Measurements from ENCODE around the gene IVL. TPM values are rescaled to one million over a fixed set of nuclear protein-coding genes. Genes with fewer than 3 reads are reported as not detected.

The IVL gene
- total RNA-seq, 1 experiment from 2014 or later, result not detected

DNA sequence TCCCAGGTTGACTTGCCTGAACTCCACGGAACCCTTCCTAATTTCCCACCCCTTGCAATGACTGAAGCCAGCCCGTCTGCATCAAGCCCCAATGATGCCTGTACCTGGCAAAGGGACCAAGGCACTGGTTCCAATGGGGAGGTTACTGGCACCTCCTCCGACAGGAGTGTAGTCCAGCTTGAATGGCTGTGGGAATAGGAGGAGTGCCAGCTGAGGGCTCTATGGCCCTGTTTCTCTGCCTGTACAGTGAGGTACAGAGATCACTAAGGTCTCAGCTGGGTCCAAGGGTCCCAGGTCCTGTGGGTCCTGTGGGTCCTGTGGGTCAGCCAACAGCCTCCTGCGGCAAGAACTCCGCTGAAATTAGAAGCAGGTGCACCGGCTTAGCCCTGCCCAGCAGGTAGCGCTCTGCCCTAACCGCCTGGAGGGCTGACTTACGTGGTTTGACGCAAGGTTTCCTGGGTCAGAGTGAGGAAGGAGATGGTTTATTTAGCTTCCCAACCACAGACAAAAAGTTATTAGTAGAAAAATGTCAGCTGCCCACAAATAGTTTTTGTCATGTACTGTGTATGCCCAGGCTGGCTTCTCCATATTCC is 52.2 kb downstream of the IVL start:
- DNase-seq (ENCODE audit: low read depth, low spot score) (no peak), ATAC-seq (no peak)
- Histone ChIP-seq H3K4me3 (ENCODE audit: low read depth in 2 of 2, low read length in 2 of 2) (no peak overlapping the region), H3K9me3 (ENCODE audit: control insufficient read depth, insufficient read depth, low read depth, low read length) (no peaks in the 10 kb centered on the region), H3K36me3 (ENCODE audit: control insufficient read depth, insufficient read depth, low read length) (no peaks in the 10 kb centered on the region), H3K4me1 (ENCODE audit: control insufficient read depth, insufficient read depth, low read length) (no peaks in the 10 kb centered on the region), H3K27ac (ENCODE audit: low read length) (no peak overlapping the region), H3K27me3 (ENCODE audit: control insufficient read depth, insufficient read depth, low read length) (no peaks in the 10 kb centered on the region; the same call in 1 of the 2 replicates)
- ChIA-PET CTCF (no interaction called here), POLR2A (no interaction called here)
- intact Hi-C loops (cut with micrococcal nuclease; ENCODE audit: unreplicated experiment) (no loop called here), in situ Hi-C loops (cut with HindIII; ENCODE audit: low pct_unique_long_range_greater_than_20kb, low sequenced_read_pairs) (no loop called here)
- TF ChIP-seq POLR2AphosphoS5 (IDR thresholded peaks at IDR 0.05; ENCODE audit: low read depth, low read length), result no peak
- TF ChIP-seq, protein P1, sequence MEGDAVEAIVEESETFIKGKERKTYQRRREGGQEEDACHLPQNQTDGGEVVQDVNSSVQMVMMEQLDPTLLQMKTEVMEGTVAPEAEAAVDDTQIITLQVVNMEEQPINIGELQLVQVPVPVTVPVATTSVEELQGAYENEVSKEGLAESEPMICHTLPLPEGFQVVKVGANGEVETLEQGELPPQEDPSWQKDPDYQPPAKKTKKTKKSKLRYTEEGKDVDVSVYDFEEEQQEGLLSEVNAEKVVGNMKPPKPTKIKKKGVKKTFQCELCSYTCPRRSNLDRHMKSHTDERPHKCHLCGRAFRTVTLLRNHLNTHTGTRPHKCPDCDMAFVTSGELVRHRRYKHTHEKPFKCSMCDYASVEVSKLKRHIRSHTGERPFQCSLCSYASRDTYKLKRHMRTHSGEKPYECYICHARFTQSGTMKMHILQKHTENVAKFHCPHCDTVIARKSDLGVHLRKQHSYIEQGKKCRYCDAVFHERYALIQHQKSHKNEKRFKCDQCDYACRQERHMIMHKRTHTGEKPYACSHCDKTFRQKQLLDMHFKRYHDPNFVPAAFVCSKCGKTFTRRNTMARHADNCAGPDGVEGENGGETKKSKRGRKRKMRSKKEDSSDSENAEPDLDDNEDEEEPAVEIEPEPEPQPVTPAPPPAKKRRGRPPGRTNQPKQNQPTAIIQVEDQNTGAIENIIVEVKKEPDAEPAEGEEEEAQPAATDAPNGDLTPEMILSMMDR (IDR thresholded peaks at IDR 0.05), result peak; percentile 12; the same call in 1 of the 2 replicates
- no TSS peak for BruUV-seq (replicated peaks)

Other genes with a start within 250 kb of the IVL start
- gene LCE2D, start 245.2 kb upstream of the IVL start, total RNA-seq (2021; ENCODE audit: unreplicated experiment), result not detected
- not detected for gene LCE2C, start 233.3 kb upstream of the IVL start, total RNA-seq (2021; ENCODE audit: unreplicated experiment)
- gene LCE2B, start 222.4 kb upstream of the IVL start, total RNA-seq (2021; ENCODE audit: unreplicated experiment), result not detected
- not detected for gene LCE2A, start 210.2 kb upstream of the IVL start, total RNA-seq (2021; ENCODE audit: unreplicated experiment)
- not detected for gene LCE4A, start 200.4 kb upstream of the IVL start, total RNA-seq (2021; ENCODE audit: unreplicated experiment)
- gene KPRP, start 150.5 kb upstream of the IVL start, total RNA-seq (2021; ENCODE audit: unreplicated experiment), result not detected
- not detected for gene LCE1F, start 133.4 kb upstream of the IVL start, total RNA-seq (2021; ENCODE audit: unreplicated experiment)
- not detected for gene LCE1E, start 122.3 kb upstream of the IVL start, total RNA-seq (2021; ENCODE audit: unreplicated experiment)
- not detected for gene LCE1D, start 111.8 kb upstream of the IVL start, total RNA-seq (2021; ENCODE audit: unreplicated experiment)
- gene LCE1C, start 101.9 kb upstream of the IVL start, total RNA-seq (2021; ENCODE audit: unreplicated experiment), result not detected
- gene LCE1B, start 96.6 kb upstream of the IVL start, total RNA-seq (2021; ENCODE audit: unreplicated experiment), result not detected
- gene LCE1A, start 81.1 kb upstream of the IVL start, total RNA-seq (2021; ENCODE audit: unreplicated experiment), result not detected
- gene LCE6A, start 65.7 kb upstream of the IVL start, total RNA-seq (2021; ENCODE audit: unreplicated experiment), result not detected
- not detected for gene LCE7A, start 48.5 kb upstream of the IVL start, total RNA-seq (2021; ENCODE audit: unreplicated experiment)
- gene SMCP, start 30.2 kb upstream of the IVL start, total RNA-seq (2021; ENCODE audit: unreplicated experiment), result not detected
- not detected for gene SPRR5, start 38.7 kb downstream of the IVL start, total RNA-seq (2021; ENCODE audit: unreplicated experiment)
- not detected for gene SPRR4, start 62.1 kb downstream of the IVL start, total RNA-seq (2021; ENCODE audit: unreplicated experiment)
- gene SPRR1A, start 75.5 kb downstream of the IVL start, total RNA-seq (2021; ENCODE audit: unreplicated experiment), result not detected
- gene SPRR3, start 93.2 kb downstream of the IVL start, total RNA-seq (2021; ENCODE audit: unreplicated experiment), result not detected
- not detected for gene SPRR1B, start 122.7 kb downstream of the IVL start, total RNA-seq (2021; ENCODE audit: unreplicated experiment)
- not detected for gene SPRR2D, start 132.6 kb downstream of the IVL start, total RNA-seq (2021; ENCODE audit: unreplicated experiment)
- gene SPRR2A, start 149.0 kb downstream of the IVL start, total RNA-seq (2021; ENCODE audit: unreplicated experiment), result not detected
- gene SPRR2B, start 163.1 kb downstream of the IVL start, total RNA-seq (2021; ENCODE audit: unreplicated experiment), result not detected
- gene SPRR2E, start 186.0 kb downstream of the IVL start, total RNA-seq (2021; ENCODE audit: unreplicated experiment), result not detected
- gene SPRR2F, start 205.0 kb downstream of the IVL start, total RNA-seq (2021; ENCODE audit: unreplicated experiment), result not detected
- gene SPRR2G, start 242.3 kb downstream of the IVL start, total RNA-seq (2021; ENCODE audit: unreplicated experiment), result not detected

Data from Panc1 (cell line).